ENCODE measurements around the gene UGT3A2. TPM values are rescaled to one million over a fixed set of nuclear protein-coding genes. Genes with fewer than 3 reads are reported as not detected.

UGT3A2 gene
- total RNA-seq, 1 donor from 2014 or later, result not detected

DNA sequence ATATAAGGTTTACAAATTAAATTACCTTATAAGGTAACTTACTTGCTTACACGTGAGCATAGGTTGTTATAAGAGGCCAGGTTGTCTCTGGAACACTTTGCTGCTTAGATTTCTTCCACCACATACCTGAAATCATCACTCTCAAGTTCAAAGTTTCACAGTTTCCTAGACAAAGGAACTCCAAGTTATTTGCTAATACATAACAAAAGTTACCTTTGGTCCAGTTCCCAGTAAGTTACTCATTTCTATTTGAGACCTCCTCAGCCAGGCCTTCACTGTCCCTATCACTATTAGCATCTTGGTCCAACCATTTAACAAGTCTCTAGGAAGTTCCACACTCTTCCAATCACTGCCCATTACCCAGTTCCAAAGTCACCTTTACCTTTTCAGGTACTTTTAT is 57.0 kb downstream of the UGT3A2 start:
- DNase-seq (ENCODE audit: low read depth in 2 of 2), result no peak

DNA sequence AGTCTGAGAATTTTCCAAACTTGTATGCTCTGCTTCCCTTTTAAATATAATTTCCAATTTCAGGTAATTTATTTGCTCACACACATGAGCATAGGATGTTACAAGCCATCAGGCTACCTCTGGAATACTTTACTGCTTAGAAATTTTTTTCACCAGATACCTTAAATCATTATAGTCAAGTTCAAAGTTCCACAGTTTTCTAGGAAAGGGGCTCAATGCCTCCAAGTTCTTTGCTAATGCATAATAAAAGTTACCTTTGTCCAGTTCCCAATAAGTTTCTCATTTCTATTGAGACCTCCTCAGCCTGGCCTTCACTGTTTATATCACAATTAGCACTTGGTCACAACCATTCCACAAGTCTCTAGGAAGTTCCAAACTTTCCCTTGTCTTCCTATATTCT is 59.3 kb downstream of the UGT3A2 start:
- DNase-seq (ENCODE audit: low read depth in 2 of 2), result no peak

DNA sequence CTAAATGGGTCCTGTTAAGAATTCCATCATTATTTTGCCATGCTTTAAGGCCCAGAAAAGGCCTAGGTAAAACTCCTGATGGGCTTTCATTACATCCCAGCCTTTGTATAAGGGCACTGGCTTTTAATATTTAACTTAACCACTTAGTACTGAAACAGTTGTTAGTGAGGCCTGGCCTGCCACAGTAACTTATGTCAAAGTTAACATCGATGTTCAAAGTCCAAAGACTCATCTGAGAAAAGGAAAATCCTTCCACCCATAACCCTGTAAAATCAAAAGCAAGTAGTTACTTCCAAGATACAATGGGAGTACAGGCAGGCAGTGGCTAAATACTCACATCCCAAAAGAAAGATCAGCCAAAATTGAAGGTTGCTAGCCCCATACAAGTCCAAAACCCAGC is 60.5 kb downstream of the UGT3A2 start:
- no peak for DNase-seq (ENCODE audit: low read depth in 2 of 2)

DNA sequence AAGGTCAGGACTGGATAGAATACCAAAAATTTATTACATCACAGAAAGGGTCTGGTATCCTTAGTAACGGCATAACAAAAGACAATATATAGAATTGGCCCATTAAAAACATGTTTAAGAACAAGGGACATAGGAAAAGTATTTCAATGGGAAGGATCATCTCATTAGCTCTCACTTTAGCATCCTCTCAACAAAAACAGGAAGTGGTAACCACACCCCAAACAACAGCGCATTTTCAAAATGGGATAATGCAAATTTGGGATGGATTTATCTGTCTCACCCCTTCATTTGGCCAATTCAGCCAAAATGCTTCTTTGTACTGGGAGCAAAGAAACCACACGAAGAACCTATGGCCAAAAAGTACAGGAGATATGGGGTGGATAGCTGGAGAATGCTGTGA is 65.7 kb downstream of the UGT3A2 start:
- no peak for DNase-seq (ENCODE audit: low read depth in 2 of 2)

DNA sequence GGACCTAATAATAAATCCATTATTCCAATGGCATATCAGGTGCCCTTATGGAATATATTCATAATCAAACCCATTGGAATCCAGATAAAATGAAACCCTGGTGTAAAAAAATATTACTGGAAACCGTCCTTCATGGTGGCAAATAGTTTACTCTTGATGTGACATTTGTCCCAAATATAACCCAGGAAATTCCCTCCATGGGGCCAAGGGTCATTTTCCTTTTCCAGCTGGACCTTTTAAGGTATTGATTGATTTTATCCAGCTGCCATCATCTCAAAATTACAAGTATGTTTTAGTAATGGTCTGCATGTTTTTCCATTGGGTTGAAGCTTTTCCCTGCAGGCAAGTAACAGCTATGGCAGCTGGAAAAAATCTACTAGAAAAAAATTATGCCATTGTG is 67.1 kb downstream of the UGT3A2 start:
- DNase-seq (ENCODE audit: low read depth in 2 of 2), result no peak

DNA sequence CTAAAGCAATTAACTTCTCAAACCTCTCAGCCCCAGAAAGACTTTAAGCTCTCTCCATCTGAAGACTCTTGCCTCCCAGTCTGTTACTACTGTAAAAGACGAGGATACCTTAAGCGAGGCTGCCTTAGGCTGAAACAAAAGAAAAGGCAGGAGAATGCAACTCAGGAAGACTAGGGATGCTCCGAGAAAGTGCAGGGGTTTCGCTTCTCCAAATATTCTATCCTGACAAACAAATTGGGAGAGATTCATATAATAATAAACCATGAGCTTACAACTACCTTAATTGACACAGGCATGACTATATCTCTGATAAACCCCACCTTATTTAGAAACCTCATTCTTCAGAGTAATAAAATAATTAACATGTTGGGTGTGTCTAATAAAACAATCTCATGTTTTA is 70.6 kb downstream of the UGT3A2 start:
- no peak for DNase-seq (ENCODE audit: low read depth in 2 of 2)

DNA sequence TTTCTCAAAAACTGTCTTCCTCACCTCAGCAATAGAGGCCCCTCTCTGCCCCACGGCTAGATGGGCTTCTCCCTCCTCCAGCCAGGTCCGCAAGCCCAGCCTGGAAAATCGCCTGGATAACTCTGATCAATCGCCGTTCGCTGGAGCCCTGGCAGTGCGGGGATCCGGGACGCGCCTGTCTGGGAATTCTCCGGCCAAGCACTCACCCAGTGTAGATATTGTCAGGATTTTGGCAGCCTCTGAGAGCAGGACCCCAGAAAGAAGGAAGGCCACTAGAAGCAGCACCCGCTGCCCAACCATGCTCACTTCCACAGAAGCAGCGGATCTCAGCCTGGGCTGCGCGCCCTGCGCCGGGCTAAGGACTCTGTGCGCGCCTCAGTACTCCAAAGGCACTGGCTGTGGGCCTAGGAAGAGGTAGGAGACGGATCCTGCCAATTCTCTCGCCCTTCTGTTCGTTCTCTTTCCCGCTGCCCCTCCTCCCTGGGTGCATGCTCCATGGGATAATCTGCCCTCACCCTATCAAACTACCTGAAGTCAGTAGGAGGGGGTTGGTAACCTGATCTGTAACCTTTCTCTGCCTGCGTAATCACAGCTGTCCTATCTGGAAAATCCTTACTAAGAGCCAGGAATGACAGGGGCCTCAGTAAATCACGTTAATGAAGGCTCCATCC is 75.6 kb downstream of the UGT3A2 start, which contains the start of gene UGT3A1:
TSS of gene UGT3A1 (minus strand) at position 450 of the 671 bp plus-strand sequence. CDS start at position 300, 150 bp downstream.
- no peak for DNase-seq (ENCODE audit: low read depth in 2 of 2)

DNA sequence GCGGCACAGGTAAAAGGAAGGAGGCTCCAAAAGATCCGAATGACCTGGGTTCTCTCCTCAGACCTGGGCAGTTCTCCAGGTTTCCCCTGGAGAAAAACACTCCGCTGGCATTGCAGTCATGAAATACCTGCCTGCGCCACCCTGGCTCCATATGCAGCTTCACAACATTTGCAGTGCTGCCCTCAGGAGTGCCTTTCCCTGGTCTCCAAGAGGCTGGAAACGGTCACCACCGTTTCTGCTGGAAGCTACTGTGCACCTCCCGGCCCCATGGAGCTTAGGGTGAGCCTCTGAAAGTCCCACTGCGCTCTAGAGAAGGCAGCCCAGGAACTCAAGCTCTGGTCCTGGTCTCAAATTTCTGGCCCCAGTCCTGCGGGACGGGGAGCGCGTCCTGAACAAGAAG is 76.2 kb downstream of the UGT3A2 start:
- DNase-seq (ENCODE audit: low read depth in 2 of 2), result no peak

DNA sequence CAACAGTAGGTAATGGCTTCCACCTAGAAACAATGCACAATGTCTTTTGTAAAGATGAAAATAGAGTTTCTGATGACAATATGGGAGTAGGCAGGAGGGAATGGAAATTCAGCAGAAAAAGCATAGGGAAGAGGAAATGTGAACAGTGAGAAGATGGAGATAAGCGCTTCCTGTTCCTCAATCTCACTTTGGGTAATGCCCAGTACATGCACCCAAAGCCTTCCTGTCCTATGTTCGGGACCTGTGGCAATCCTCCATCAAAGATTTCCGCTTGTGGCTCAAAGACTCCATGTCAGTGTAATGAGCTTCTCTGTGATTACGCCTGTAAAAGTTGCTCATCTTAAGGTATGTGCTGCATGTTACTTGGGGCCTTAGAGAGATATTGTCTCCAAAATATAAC is 78.2 kb downstream of the UGT3A2 start:
- DNase-seq (ENCODE audit: low read depth in 2 of 2), result no peak

DNA sequence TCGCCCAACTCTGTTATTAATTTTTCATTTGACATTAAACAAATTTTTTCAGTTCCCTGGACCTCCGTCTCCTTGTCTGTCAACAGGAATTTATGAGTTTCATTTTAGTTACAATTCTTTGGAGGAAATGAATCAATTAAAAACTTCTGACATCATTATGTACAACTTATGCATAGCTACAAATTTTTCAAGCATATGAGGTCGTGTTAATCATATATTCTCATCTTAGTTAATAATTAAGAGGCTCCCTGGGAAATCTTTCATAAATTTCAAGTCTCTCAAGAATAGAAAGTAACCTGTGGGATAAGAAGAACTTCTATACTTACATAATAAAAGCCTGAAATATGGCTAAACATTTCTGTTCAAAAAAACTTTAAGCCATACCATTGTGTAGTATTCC is 78.9 kb downstream of the UGT3A2 start:
- DNase-seq (ENCODE audit: low read depth in 2 of 2), result no peak

Other genes with a start within 250 kb of the UGT3A2 start
- gene IL7R, start 210.0 kb downstream of the UGT3A2 start, total RNA-seq, result under 0.01 and 1.3 TPM in 2 replicates
- not detected in 2 replicates for gene CAPSL, start 128.3 kb downstream of the UGT3A2 start, total RNA-seq
- not detected in 2 replicates for gene UGT3A1, start 75.5 kb downstream of the UGT3A2 start, total RNA-seq
- gene LMBRD2, start 85.0 kb upstream of the UGT3A2 start, total RNA-seq, result 4.1 and 7.9 TPM in 2 replicates
- gene SKP2, start 85.2 kb upstream of the UGT3A2 start, total RNA-seq, result 9.7 and 14.2 TPM in 2 replicates
- gene NADK2, start 175.0 kb upstream of the UGT3A2 start, total RNA-seq, result 11.8 and 25.6 TPM in 2 replicates
- gene RANBP3L, start 235.0 kb upstream of the UGT3A2 start, total RNA-seq, result under 0.01 and 0.20 TPM in 2 replicates